GM12878 (cell line): ENCODE results near the gene ITGA2. TPM values are rescaled to one million over a fixed set of nuclear protein-coding genes. Genes with fewer than 3 reads are reported as not detected.

ENCODE experiments used
- ATAC-seq: fragments of 200-7000 bp; cut with Tn5 transposase; 3 replicates; pipeline ENCODE4 v1.9.1; 2020; ENCODE audit warnings: mild to moderate bottlenecking, moderate library complexity
- BruUV-seq: library from RNA; stranded (reverse); fragments of 400-500 nt; replicated peaks from 2 replicates; lab custom pipeline; 2021; lab: Mats Ljungman, UMichigan
- CTCF ChIA-PET: fragments of 300-600 bp; sonication (Branson Sonifier 250); formaldehyde crosslinking; extraction: SDS; loops from one replicate; lab custom pipeline; 2021; ENCODE audit warnings: inconsistent platforms; lab: Yijun Ruan, JAX
- POLR2A ChIA-PET: fragments of 350-600 bp; formaldehyde crosslinking; extraction: SDS; loops from one replicate; lab custom pipeline; 2021; ENCODE audit warnings: inconsistent platforms; lab: Charles Lee
- RAD21 ChIA-PET: fragments of 300-600 bp; sonication (Branson Sonifier 250); formaldehyde crosslinking; loops from one replicate; lab custom pipeline; 2023; ENCODE audit warnings: antibody characterized with exemption; ENCODE audit not compliant: unreplicated experiment; lab: Charles Lee
- SMC1A ChIA-PET: fragments of 300-600 bp; sonication (Branson Sonifier 250); formaldehyde crosslinking; loops from one replicate; lab custom pipeline; 2023; ENCODE audit not compliant: unreplicated experiment, uncharacterized antibody; lab: Charles Lee
- DNase-seq: peaks from one replicate; pipeline ENCODE4 v3.0.0-alpha.2; 2011; ENCODE audit warnings: low read depth, low spot score
- FAIRE-seq: peaks from 3 replicates; lab custom pipeline; 2011; peaks lifted over from hg19 to GRCh38; lab: Jason Lieb, UNC
- H2AFZ ChIP-seq: 2 replicates; pipeline ENCODE4 v1.6.0; 2011; ENCODE audit warnings: low read depth, low read length, control low read depth; ENCODE audit not compliant: control insufficient read depth
- H3K27ac ChIP-seq: 2 replicates; pipeline ENCODE4 v1.5.1; 2011; ENCODE audit warnings: control low read depth; ENCODE audit not compliant: control insufficient read depth, insufficient read depth
- H3K27me3 ChIP-seq, 2 experiments: replicated peaks in 1 of 2; 2 replicates each; pipeline versions ENCODE4 v1.6.0 to v1.6.1; 2011; ENCODE audit warnings: low read length in 1 of 2; ENCODE audit not compliant: control insufficient read depth in 2 of 2, insufficient read depth in 2 of 2
- H3K36me3 ChIP-seq, 2 experiments: 2 replicates each; pipeline ENCODE4 v1.5.1; 2011; ENCODE audit warnings: low read length in 1 of 2; ENCODE audit not compliant: control insufficient read depth in 2 of 2, insufficient read depth in 2 of 2
- H3K4me1 ChIP-seq: 2 replicates; pipeline ENCODE4 v1.6.1; 2011; ENCODE audit warnings: mild to moderate bottlenecking, low read length, moderate library complexity, mixed read lengths; ENCODE audit not compliant: control insufficient read depth, insufficient read depth
- H3K4me2 ChIP-seq: 2 replicates; pipeline ENCODE4 v1.6.0; 2011; ENCODE audit warnings: control low read depth; ENCODE audit not compliant: control insufficient read depth, insufficient read depth
- H3K4me3 ChIP-seq: fragments of 200-600 bp; sonication (generic); 2 replicates; pipeline ENCODE4 v1.5.1; 2016
- H3K79me2 ChIP-seq: 2 replicates; pipeline ENCODE4 v1.6.0; 2011; ENCODE audit warnings: low read length; ENCODE audit not compliant: control insufficient read depth, insufficient read depth
- H3K9ac ChIP-seq: 2 replicates; pipeline ENCODE4 v1.8.0; 2011; ENCODE audit warnings: low read length, control low read depth, mixed read lengths; ENCODE audit not compliant: control insufficient read depth, insufficient read depth
- H3K9me3 ChIP-seq: replicated peaks from 3 replicates; pipeline ENCODE4 v1.5.1; 2011; ENCODE audit warnings: mild to moderate bottlenecking, low read length; ENCODE audit not compliant: control insufficient read depth, insufficient read depth
- H4K20me1 ChIP-seq: 2 replicates; pipeline ENCODE4 v1.6.0; 2011; ENCODE audit not compliant: control insufficient read depth, insufficient read depth
- BCL3 ChIP-seq: IDR thresholded peaks from 2 replicates; pipeline ENCODE4 v1.6.1; 2011; ENCODE audit warnings: borderline replicate concordance, low read depth, mild to moderate bottlenecking, moderate library complexity, low read length; ENCODE audit not compliant: insufficient read depth, poor library complexity, severe bottlenecking
- CEBPB ChIP-seq, 2 experiments: fragments of 150-350 bp in 1 of 2; IDR thresholded peaks; 2 replicates each; pipeline ENCODE4 v1.6.1; 2012 to 2014; ENCODE audit warnings: low read depth in 2 of 2, low read length in 2 of 2, borderline replicate concordance in 1 of 2, inconsistent platforms in 1 of 2
- CHD1 ChIP-seq: IDR thresholded peaks from 2 replicates; pipeline ENCODE4 v1.6.1; 2012; ENCODE audit warnings: low read depth, low read length, improper control_type of control experiment
- CHD4 ChIP-seq: fragments of 200-600 bp; sonication (generic); IDR thresholded peaks from 2 replicates; pipeline ENCODE4 v1.6.1; 2016; ENCODE audit warnings: mild to moderate bottlenecking
- CREM ChIP-seq: IDR thresholded peaks from 2 replicates; pipeline ENCODE4 v1.6.1; 2014; ENCODE audit warnings: antibody characterized with exemption, low read depth
- MYC ChIP-seq: IDR thresholded peaks from 2 replicates; pipeline ENCODE4 v1.6.1; 2011; ENCODE audit warnings: mild to moderate bottlenecking, low read length, moderate library complexity, inconsistent platforms; ENCODE audit not compliant: insufficient read depth, insufficient replicate concordance, insufficient read length, severe bottlenecking
- POLR2AphosphoS5 ChIP-seq: IDR thresholded peaks from 2 replicates; pipeline ENCODE4 v1.6.1; 2011; ENCODE audit warnings: mild to moderate bottlenecking, low read length, inconsistent platforms
- SKIL ChIP-seq: fragments of 450-650 bp; IDR thresholded peaks from 2 replicates; pipeline ENCODE4 v1.6.1; 2017; ENCODE audit warnings: mild to moderate bottlenecking, low read depth, inconsistent platforms; ENCODE audit not compliant: poor library complexity, severe bottlenecking
- SMC3 ChIP-seq: IDR thresholded peaks from 2 replicates; pipeline ENCODE4 v1.6.1; 2011; ENCODE audit warnings: low read length, improper control_type of control experiment, borderline replicate concordance
- SP1 ChIP-seq: IDR thresholded peaks from one replicate; pipeline ENCODE4 v1.6.1; 2011; ENCODE audit warnings: low read depth, low read length
- STAT1 ChIP-seq: fragments of 450-650 bp; conservative IDR thresholded peaks from 2 replicates; pipeline ENCODE4 v1.6.1; 2014; ENCODE audit warnings: antibody characterized with exemption, mild to moderate bottlenecking
- WRNIP1 ChIP-seq: IDR thresholded peaks from 2 replicates; pipeline ENCODE4 v1.6.1; 2011; ENCODE audit warnings: low read depth, low read length, improper control_type of control experiment, borderline replicate concordance
- ZNF687 ChIP-seq: fragments of 450-650 bp; IDR thresholded peaks from 2 replicates; pipeline ENCODE4 v1.6.1; 2017; ENCODE audit warnings: mild to moderate bottlenecking, moderate library complexity
- WGBS: methylation state at CpG from one replicate; pipeline ENCODE4 v1.1.6; 2016; ENCODE audit warnings: low lambda C conversion rate; ENCODE audit not compliant: insufficient replicate concordance, insufficient coverage; ENCODE audit errors: missing lambda C conversion rate; 5-methylcytosine and 5-hydroxymethylcytosine counted together
- in situ Hi-C: fragments of 300-500 bp; cut with MboI; formaldehyde crosslinking; loops from 9 replicates; pipeline ENCODE4 v1.14.3; 2018; ENCODE audit warnings: mixed read lengths
- intact Hi-C: fragments of 100-400 bp; cut with micrococcal nuclease; formaldehyde crosslinking; loops from one replicate; pipeline ENCODE4 v1.14.2; 2022; ENCODE audit not compliant: unreplicated experiment
- polyA plus RNA-seq, 11 experiments: library from polyadenylated mRNA; depleted of rRNA in 4 of 11; unstranded in 6 of 11; stranded (reverse) in 5 of 11; fragments of >200 nt; fragmentation: Nextera tagmentation in 4 of 11; fragmentation: Illumina TruSeq in 1 of 11; extraction: Ambion mirVana in 4 of 11; extraction: Trizol in 1 of 11; gene quantifications; 1 replicate in 1 of 11; 2 replicates in 10 of 11; pipeline versions ENCODE4 v1.2.1 to v1.2.3, GENCODE V29; 2011 to 2016; ENCODE audit warnings: inconsistent platforms in 2 of 11, missing spikeins in 2 of 11, low read depth in 1 of 11
- total RNA-seq, 4 experiments: library from RNA; depleted of rRNA in 3 of 4; stranded (reverse); fragments of >200 nt in 3 of 4; fragmentation: Illumina TruSeq in 1 of 4; extraction: Trizol in 1 of 4; gene quantifications; 2 replicates each; pipeline versions ENCODE4 v1.2.1 to v1.2.3, GENCODE V29; 2013 to 2021
- TF ChIP-seq, protein P1 (sequence below): fragments of 450-650 bp; IDR thresholded peaks from 2 replicates; pipeline ENCODE4 v1.6.1; 2016; ENCODE audit warnings: mild to moderate bottlenecking

ITGA2 gene
- total and polyA plus RNA-seq, 10 of the 15 experiments (the other 5 are each of a cell fraction or from before 2014, with no cell fraction given): under 0.01 to 0.13 (median 0.03) TPM; not detected in 6

DNA sequence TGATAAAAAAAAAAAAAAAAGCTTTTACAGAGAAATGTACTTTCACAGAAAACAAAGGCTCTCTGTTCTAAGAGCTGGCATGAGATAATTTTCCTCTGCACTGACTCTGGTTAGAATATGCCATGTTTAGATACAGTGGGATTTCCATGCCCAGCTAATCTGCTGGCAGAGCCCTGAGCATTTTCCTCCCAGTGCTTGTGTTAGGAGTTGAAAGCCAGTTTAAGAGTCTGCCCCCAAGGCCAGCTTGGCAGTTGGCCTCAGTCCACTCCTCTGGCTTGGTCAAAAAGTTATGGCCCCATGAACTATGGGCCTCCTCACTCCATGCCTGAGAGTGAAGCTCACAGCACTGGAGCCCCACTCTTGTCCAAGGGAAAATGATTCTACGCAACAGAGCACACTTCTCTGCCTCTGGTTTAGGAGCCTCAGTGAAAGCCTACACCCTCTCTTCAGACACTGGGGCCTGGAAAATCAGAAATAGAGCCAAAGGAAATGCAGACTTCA lies 98.5 kb downstream of the ITGA2 start:
- Histone ChIP-seq H3K27me3 (no peaks in the 10 kb centered on the region), H3K27ac (no peak overlapping the region), H3K9me3 (no peaks in the 10 kb centered on the region), H3K4me1 (peaks cover 11% of the 10 kb centered on the region), H3K79me2 (no peaks in the 10 kb centered on the region), H3K4me2 (no peak overlapping the region), H3K9ac (no peak overlapping the region), H3K36me3 (no peaks in the 10 kb centered on the region), H4K20me1 (no peaks in the 10 kb centered on the region), H3K4me3 (no peak overlapping the region), H2AFZ (no peak overlapping the region)
- ChIA-PET POLR2A (interaction anchor here (0.6 kb wide), 1 partner anchor 134 kb away, joined by 8 read pairs; no protein-coding TSS in a partner anchor), SMC1A (interaction anchor here (0.8 to 2.9 kb wide), 3 partner anchors 139 to 1221 kb away, joined by 3 to 20 read pairs (median 4); no protein-coding TSS in a partner anchor), CTCF (interaction anchor here (1.6 to 7.7 kb wide), 3 partner anchors 9 to 139 kb away, joined by 5 to 66 read pairs (median 6); no protein-coding TSS in a partner anchor), RAD21 (no interaction called here)
- intact Hi-C loops (no loop called here), in situ Hi-C loops (no loop called here)
- no TSS peak for BruUV-seq
- ATAC-seq (no peak), DNase-seq (no peak), FAIRE-seq (no peak)
- WGBS: 100% methylated on average over 1 of the region's 1 CpG
- TF ChIP-seq POLR2AphosphoS5 (no peak), ZNF687 (no peak), SKIL (no peak), STAT1 (no peak), MYC (no peak), BCL3 (no peak), CREM (no peak), SP1 (no peak), CEBPB (IDR thresholded peaks at IDR 0.05; ENCODE audit: borderline replicate concordance in 1 of 2, low read depth in 2 of 2, low read length in 2 of 2) (no peak), WRNIP1 (no peak), SMC3 (no peak), CHD1 (no peak), CHD4 (no peak)
- TF ChIP-seq, protein P1, sequence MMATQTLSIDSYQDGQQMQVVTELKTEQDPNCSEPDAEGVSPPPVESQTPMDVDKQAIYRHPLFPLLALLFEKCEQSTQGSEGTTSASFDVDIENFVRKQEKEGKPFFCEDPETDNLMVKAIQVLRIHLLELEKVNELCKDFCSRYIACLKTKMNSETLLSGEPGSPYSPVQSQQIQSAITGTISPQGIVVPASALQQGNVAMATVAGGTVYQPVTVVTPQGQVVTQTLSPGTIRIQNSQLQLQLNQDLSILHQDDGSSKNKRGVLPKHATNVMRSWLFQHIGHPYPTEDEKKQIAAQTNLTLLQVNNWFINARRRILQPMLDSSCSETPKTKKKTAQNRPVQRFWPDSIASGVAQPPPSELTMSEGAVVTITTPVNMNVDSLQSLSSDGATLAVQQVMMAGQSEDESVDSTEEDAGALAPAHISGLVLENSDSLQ: no peak
